GM21825 (cell line): ENCODE results near the gene CLDN20.

Experiments used
- ATAC-seq: cut with Tn5 transposase; IDR thresholded peaks from one replicate; pipeline ENCODE4 v1.9.1; 2021; ENCODE audit warnings: mild to moderate bottlenecking, moderate library complexity; ENCODE audit not compliant: unreplicated experiment

The CLDN20 gene

GRCh38 chr6:155244434-155244833, 19.4 kb upstream of the CLDN20 start:
- ATAC-seq, result no peak

- no peak for ATAC-seq
These were observed 18.6 kb upstream of the CLDN20 start for GRCh38 chr6:155245193-155245592.

- ATAC-seq, result no peak
These were observed 18.0 kb upstream of the CLDN20 start for GRCh38 chr6:155245831-155246230.

- ATAC-seq, result no peak
These were observed 17.0 kb upstream of the CLDN20 start for GRCh38 chr6:155246825-155247224.

GRCh38 chr6:155247618-155248007, 16.2 kb upstream of the CLDN20 start:
- ATAC-seq, result no peak

- no peak for ATAC-seq
These were observed 15.5 kb upstream of the CLDN20 start for GRCh38 chr6:155248008-155249001.

GRCh38 chr6:155250701-155251381, 13.0 kb upstream of the CLDN20 start:
- no peak for ATAC-seq

DNA sequence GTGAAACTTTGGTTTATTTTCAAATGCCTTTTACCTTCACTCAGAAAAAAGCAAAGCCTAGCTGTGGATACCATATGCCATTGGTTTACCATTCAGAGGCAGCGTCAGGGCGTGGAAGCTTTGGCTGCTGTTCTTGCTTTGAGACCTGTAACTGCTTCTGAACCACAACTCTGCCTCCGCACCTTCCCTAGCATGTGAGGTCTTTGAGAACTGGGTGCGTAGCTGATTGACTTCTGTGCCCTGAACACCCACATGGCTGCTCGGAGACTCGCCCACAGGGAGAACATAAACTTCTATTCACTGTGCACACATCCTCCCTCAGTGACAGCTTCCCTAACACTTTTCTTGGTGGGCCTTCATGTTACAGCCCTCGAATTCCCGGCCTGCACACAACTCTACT, 11.2 kb upstream of the CLDN20 start:
- ATAC-seq, result no peak

- ATAC-seq, result no peak
These were observed 10.5 kb upstream of the CLDN20 start for GRCh38 chr6:155253337-155253736.

GRCh38 chr6:155254139-155254538, 9.7 kb upstream of the CLDN20 start:
- no peak for ATAC-seq

DNA sequence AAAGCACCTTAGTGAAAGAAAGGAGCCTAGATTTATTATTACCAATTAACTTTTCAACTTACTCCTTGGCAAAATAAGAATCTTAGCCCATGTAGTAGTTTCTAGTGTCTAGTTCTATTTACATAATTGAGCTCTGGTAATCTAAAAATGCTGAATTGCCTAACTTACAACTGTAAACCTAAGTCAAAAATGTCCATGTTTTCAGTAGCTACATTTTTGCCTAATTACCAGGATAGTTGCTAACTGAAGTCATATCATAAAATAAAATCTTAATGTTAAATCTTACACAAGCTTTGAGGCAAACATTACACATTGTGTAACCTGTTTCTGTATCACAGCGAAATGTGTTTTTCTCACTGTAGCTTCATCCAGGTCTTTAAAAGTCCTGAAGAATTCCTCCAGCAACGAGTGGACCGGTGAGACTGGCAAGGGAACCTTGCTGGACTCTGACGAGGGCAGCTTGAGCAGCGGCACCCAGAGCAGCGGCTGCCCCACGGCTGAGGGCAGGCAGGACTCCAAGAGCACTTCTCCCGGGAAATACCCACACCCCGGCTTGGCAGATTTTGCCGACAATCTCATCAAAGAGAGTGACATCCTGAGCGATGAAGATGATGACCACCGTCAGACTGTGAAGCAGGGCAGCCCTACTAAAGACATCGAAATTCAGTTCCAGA, 7.6 kb upstream of the CLDN20 start:
- no peak for ATAC-seq

GRCh38 chr6:155257796-155258195, 6.0 kb upstream of the CLDN20 start:
- no peak for ATAC-seq

- no peak for ATAC-seq
These were observed 4.6 kb upstream of the CLDN20 start for GRCh38 chr6:155259204-155259603.

DNA sequence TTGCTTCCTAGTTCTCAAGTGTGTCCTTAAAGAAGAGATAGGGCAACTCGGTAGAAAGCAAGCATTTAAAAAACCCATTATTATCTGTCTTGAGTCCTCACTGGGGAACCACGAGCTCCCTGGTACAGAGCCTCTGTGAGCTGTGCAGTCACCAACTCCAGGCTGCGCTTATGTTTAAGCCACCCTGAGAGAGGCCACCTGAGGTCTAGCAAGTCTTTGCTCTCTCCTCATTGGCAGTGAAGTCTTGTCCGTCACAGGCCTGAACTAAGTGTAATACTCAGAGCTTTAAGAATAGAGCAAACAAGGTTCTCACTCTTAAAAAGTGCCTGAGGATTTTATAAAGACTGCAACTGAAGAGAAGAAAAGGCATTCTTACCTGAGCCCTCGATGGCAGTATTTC, 3.9 kb upstream of the CLDN20 start:
- no peak for ATAC-seq

GRCh38 chr6:155260686-155261085, 3.1 kb upstream of the CLDN20 start:
- ATAC-seq, result no peak

DNA sequence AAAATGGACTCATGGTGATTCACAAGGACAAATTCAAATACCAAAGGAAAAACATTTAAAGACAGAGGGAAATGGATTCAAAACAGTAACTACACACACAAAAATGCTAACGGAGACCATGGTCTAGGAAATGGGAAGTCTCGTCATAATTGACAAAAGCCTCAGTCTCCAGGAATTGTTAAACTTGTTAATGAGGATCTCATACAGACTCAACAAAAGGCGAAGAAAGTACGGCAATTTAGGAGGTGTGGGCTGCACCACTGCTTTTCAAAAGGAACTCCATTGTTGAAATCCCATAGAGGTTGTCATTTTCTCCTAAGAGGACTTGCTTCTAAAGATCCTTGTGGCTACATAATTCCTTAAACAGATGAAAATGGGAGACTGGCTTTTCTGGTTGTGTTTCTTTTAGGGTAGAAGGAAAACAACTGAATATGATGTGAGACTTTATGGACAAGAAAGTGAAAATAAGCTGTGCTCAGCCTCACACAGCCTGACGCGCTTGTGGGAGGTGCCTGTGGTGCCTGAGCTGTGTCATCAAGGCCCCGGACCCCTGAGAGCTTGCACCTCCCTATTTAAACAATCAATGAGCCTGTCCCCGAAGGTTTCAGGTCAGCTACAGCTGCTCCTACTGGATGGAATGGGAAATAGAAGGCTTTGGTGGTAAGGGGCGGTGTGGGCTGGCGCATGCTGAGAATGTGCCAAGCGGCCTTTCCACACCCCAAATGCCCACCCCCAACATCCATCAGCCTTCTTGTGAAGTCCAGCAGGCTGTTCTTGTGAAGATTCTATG, 2.5 kb upstream of the CLDN20 start:
- ATAC-seq, result no peak

DNA sequence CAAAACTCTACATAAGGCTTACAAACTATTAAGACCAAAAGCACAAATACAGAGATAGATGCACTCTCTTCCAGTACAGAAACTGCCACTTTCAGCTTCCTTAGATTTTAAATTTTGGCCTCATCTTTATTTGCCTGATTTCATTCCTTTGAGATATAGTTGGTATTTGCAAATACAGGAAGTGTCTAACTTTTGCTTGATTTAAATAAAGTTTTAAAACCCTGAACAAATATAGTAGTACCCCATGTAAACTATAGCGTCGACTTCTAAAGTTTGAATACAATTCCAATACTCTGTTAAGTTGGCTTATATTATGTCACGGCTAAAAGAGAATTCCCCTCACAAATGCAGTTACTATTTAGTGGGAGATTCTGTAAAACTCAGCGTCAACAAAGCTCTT, 1.2 kb upstream of the CLDN20 start:
- ATAC-seq, result no peak

- ATAC-seq, result no peak
These were observed 994 bp downstream of the CLDN20 start for GRCh38 chr6:155264693-155265320.

GRCh38 chr6:155265843-155266535, 2.2 kb downstream of the CLDN20 start:
- ATAC-seq, result no peak

- ATAC-seq, result no peak
These were observed 3.6 kb downstream of the CLDN20 start for GRCh38 chr6:155267411-155267810.
